ENCODE data around the gene LAMA2. TPM values are rescaled to one million over a fixed set of nuclear protein-coding genes. Genes with fewer than 3 reads are reported as not detected.

LAMA2 gene
- total RNA-seq, 1 donor, result 40.2 TPM

- peak; percentile 89 for TF ChIP-seq CTCF (IDR thresholded peaks at IDR 0.05; ENCODE audit: insufficient read depth, low read depth, low read length)
Measured at GRCh38 chr6:129251669-129252376, 368.9 kb downstream of the LAMA2 start.

GRCh38 chr6:129252377-129253071 is 369.6 kb downstream of the LAMA2 start:
- TF ChIP-seq CTCF (IDR thresholded peaks at IDR 0.05; ENCODE audit: insufficient read depth, low read depth, low read length), result no peak
- DNase-seq (ENCODE audit: low read depth), result no peak
- H3K4me3 ChIP-seq (ENCODE audit: low read depth, low read length), result no peak overlapping the region

More at GRCh38 chr6:129251669-129252376, 368.9 kb downstream of the LAMA2 start:
- DNase-seq (ENCODE audit: low read depth), result peak; percentile 77
- H3K4me3 ChIP-seq (ENCODE audit: low read depth, low read length), result no peak overlapping the region

- no peak for TF ChIP-seq CTCF (IDR thresholded peaks at IDR 0.05; ENCODE audit: insufficient read depth, low read depth, low read length)
- DNase-seq (ENCODE audit: low read depth), result no peak
- no peak overlapping the region for H3K4me3 ChIP-seq (ENCODE audit: low read depth, low read length)
Measured at GRCh38 chr6:129253242-129253641, 370.3 kb downstream of the LAMA2 start.

GRCh38 chr6:129253727-129254126 is 370.8 kb downstream of the LAMA2 start:
- DNase-seq (ENCODE audit: low read depth), result no peak
- no peak overlapping the region for H3K4me3 ChIP-seq (ENCODE audit: low read depth, low read length)
- TF ChIP-seq CTCF (IDR thresholded peaks at IDR 0.05; ENCODE audit: insufficient read depth, low read depth, low read length), result no peak

GRCh38 chr6:129257196-129257595 is 374.3 kb downstream of the LAMA2 start:
- no peak overlapping the region for H3K4me3 ChIP-seq (ENCODE audit: low read depth, low read length)
- no peak for DNase-seq (ENCODE audit: low read depth)
- TF ChIP-seq CTCF (IDR thresholded peaks at IDR 0.05; ENCODE audit: insufficient read depth, low read depth, low read length), result no peak

GRCh38 chr6:129262661-129263060 is 379.7 kb downstream of the LAMA2 start:
- no peak for DNase-seq (ENCODE audit: low read depth)
- no peak overlapping the region for H3K4me3 ChIP-seq (ENCODE audit: low read depth, low read length)
- TF ChIP-seq CTCF (IDR thresholded peaks at IDR 0.05; ENCODE audit: insufficient read depth, low read depth, low read length), result no peak
